GM21360 (cell line): Measurements from ENCODE around the gene DDR1.
"Not testable (repeated sequence)": the region's sequence is repeated elsewhere in the genome, so short reads cannot be mapped to it uniquely, and the experiment has no call there.

Experiments used
- ATAC-seq: cut with Tn5 transposase; IDR thresholded peaks from one replicate; pipeline ENCODE4 v1.9.1; 2021; ENCODE audit warnings: mild to moderate bottlenecking, moderate library complexity; ENCODE audit not compliant: unreplicated experiment

Gene DDR1

DNA sequence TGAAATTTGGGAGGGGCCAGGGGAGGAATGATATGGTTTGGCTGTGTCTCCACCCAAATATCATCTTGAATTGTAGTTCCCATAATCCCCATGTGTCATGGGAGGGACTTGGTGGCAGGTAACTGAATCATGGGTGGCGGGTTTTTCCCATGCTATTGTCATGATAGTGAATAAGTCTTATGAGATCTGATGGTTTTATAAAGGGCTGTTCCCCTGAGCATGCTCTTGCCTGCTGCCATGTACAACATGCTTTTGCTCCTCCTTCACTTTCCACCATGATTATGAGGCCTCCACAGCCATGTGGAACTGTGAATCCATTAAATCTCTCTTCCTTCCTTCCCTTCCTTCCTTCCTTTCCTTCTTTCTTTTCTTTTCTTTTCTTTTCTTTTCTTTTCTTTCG is 31.9 kb upstream of the DDR1 start:
- not testable (repeated sequence) for ATAC-seq

DNA sequence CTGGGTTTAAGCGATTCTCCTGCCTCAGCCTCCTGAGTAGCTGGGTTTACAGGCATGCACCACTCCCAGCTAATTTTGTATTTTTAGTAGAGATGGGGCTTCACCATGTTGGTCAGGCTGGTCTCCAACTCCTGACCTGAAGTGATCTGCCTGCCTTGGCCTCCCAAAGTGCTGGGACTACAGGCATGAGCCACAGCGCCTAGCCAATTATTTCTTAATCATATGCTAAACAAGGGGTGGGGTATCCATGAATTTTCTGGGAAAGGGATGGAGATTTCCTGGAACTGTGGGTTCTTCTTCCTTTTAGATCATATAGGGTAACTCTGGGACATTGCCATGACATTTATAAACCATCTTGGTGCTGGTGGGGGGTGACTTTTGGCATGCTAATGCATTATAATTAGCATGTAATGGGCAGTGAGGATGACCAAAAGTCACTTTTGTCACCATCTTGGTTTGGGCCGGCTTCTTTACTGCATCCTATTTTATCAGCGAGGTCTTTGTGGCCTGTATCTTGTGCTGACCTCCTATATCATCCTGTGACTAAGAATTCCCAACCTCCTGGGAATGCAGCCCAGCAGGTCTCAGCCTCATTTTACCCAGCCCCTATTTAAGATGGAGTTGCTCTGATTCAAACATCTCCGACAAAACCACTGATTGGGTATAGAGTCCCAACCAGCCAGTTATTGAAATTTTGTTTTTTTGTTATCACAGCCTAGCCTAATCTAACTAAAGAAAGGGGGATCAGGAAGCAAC is 29.9 kb upstream of the DDR1 start:
- no peak for ATAC-seq

DNA sequence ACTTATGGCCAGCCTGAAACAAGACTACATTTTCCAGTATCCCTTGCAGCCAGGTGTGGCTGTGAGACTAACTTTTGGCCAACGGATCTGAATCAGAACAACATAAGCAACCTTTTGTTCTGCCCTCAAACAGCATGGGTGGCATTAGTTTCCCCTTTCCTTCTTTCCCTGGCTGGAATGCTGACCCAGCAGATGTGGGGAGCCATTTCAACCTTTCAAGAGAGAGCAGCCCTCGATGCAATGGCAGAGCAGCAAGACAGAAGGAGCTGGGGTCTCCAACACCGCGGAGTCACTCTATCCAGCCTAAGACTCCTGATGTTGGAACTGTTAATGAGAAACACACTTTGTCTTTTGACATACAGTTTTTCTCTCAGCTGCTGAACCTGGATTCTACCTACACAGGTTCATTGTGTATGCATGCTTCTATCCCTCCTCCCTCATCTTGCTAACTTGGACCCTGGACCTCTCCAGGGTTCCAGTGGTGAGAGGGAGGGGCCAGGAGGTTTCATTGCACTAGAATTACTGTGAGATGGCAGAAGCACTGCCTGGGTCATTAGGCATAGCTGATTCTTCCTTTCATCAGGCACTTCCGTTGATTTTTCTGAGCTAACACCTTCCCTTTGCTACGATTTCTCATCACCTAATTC is 28.8 kb upstream of the DDR1 start:
- no peak for ATAC-seq

DNA sequence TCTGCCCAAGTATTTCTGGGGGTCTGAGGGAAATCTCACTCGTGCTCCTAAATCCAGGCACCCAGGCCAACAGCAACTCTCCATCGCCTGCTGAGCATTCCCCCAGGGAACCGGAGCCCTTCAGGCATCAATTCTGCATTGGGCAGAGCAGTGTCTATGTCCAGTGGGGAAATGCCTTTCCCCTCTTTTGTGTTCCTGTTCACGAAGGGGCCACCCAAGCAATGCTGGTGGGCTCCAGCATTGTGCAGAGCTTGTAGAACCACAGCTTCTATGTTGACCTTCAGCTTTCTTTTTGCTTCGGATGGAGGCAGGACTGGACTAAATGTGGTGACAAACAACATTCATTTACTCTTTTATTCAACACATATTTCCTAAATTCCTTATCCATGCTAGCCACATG is 27.2 kb upstream of the DDR1 start:
- no peak for ATAC-seq

DNA sequence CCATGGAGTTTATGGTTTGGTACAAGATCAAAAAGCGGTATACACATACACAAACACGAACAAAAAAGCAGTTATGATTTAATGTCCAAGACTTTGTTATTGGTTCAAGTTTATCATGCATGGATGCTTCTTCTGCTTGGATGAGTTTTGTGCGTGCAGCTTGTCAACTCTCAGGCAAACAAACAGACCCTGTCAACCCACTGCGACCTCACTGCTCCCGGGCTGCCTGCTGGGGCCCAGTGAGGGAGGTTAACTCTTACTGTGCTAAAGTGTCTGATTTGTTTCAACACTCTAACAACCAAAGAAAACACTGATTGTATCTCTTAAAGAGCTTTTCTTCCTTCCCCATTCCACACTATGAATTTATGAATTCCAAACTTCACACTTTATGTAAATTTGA is 26.8 kb upstream of the DDR1 start:
- ATAC-seq: no peak

DNA sequence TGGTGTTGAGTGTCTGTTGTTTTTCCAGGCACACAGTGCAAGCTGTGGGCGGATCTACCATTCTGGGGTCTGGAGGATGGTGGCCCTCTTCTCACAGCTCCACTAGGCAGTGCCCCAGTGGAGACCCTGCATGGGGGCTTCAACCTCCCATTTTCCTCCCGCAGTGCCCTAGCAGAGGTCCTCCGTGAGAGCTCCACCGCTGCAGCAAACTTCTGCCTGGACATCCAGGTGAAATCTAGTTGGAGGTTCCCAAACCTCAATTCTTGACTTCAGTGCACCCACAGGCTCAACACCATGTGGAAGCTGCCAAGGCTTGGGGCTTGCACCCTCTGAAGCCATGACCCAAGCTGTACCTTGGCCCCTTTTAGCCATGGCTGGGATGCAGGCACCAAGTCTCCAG is 24.6 kb upstream of the DDR1 start:
- ATAC-seq: not testable (repeated sequence)

DNA sequence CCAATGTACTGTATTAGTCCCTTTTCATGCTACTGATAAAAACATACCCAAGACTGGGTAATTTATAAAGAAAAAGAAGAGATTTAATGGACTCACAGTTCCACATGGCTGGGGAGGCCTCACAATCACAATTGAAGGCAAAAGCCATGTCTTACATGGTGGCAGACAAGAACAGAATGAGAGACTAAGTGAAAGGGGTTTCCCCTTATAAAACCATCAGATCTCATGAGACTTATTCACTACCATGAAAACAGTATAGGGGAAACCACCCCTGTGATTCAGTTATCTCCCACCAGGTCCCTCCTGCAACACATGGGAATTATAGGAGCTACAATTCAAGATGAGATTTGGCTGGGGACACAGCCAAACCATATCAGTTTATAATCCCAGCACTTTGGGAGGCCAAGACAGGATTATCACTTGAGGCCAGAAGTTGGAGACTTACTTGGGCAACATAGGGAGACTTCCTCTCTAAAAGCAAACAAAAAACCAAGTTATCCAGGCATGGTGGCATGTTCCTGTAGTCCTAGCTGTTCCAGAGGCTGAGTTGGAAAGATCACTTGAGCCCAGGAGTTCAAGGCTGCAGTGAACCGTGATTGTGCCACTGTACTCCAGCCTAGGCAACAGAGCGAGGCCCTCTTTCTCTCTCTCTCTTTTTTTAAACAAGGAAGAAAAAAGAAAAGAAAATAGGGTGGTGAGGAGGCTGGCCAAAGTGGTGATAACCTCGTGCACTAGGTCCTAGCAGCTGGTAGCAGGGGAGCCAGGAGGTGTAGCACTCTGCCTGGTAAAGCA is 22.9 kb upstream of the DDR1 start:
- ATAC-seq: no peak

DNA sequence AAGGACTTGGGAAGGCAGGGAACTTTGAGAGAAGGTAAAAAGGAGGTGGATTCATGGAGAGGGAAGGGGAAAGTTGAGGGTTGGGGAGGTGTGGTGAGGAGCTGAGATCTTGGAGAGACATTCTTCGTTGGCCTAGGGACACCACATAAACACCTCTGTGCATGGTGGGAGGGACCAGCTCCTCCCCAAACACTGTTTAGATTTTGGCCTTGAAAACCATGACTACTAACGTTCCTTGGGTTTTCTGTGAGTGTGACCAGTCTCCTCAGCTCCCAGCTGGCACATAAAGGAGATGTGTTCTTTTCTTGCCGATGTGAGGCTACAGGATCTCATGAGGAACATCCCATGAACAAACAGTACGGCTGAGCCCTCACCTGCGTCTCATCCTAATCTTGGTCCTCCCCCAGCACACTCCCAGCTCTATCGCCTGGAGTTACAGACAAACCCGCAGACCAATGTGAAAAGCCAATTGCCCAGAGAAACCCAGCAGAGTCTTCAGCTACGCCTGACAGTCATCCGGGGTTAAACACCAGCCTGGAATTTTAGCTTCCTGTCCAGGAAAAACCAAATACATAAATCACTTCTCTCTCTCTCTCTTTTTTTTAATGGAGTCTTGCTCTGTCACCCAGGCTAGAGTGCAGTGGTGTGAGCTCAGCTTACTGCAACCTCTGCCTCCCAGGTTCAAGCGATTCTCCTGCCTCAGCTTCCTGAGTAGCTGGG is 22.0 kb upstream of the DDR1 start:
- no peak for ATAC-seq

DNA sequence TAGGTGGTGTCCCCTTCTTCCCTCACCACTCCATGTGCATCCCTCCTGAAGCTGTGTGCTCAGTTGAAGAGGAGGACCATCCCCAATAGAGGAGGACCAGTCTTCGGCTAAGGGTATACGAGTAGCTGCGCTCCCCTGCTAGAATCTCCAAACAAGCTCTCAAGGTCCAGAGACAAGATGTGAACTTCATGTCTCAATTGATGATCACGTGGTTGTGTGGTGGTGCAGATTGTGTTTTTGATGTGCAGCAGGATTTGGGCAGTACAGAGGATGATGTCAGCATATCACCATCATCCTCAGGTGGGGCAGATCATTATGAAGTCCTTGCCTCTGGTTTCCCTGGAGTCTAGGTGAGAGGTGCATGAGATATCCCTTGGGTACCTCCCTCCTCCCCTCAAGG is 20.0 kb upstream of the DDR1 start:
- ATAC-seq: no peak

DNA sequence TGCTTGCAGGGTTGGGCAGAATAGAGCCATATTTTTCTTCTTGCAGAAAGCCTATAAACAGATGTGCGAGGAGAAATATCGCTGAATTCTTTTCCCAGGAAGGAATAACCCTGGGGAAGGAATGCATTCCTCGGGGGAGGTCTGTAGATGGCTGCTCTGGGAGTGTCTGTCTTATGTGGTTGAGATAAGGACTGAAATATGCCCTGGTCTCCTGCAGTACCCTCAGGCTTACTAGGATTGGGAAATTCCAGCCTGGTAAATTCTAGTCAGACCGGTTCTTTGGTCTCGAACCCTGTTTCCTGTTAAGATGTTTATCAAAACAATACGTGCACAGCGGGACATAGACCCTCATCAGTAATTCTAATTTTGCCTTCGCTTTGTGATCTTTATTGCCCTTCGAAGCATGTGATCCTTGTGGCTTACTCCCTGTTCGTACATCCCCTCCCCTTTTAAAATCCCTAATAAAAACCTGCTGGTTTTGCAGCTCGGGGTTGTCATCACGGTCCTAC is 15.0 kb upstream of the DDR1 start:
- ATAC-seq: not testable (repeated sequence)

DNA sequence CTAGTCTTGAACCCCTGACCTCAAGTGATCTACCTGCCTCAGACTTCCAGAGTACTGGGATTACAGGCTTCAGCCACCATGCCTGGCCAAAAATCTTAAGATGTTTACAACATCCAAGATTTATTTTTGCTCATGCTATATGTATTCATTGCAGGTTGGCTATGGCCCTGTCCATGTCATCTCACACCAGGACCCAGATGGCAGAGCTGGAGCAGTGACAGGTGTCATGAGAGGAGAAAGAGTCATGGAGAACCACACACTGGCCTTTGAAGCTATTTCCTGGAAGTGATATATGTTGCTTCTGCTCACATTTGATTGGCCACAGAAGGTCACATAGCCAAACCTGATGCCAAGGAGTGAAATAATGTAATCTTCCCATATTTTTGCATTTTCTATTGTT is 13.8 kb upstream of the DDR1 start:
- no peak for ATAC-seq

DNA sequence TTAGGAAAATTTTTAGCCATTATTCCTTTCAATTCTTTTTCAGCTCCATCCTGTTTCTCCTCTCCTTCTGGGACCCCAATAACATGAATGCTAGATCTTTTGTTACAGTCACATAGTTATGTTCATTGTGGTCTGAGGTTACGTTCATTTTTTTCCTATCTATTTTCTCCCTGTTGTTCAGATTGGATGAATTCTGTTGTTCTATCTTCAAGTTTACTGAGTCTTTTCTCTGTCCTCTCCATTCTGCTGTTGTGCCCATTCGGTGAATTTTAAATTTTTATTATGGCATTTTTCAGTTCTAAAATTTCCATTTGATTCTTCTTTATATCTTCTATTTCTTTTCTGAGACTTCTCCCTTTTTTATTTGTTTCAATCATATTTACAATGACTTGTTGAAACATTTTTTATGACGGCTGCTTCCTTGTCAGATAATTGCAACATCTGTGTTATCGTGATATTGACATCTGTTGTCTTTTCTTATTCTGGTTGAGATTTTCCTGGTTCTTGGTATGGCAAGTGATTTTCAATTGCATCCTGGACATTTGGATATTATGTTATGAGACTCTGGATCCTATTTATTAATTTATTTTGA is 12.6 kb upstream of the DDR1 start:
- no peak for ATAC-seq

DNA sequence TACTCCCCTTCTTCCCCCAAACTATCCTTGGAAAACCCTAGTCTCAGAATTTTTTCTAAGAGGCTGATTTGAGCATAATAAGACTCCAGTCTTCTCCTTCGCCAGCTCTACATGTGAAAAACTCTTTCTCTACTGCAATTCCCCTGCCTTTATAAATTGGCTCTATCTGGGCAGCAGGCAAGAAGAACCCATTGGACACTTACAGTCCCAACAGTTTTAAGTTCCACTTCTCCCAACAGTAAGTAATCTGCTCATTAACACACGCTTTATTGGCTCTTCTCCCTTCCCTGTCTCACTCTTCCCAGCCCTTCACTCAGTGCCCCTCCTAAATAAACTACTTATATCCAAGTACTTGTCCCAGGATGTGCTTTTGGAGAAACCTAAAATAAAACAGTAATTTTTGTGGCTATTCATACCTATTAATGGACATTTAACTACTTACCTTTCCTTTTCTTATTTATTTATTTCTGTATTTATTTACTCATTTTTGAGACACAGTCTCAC is 11.1 kb upstream of the DDR1 start:
- no peak for ATAC-seq

DNA sequence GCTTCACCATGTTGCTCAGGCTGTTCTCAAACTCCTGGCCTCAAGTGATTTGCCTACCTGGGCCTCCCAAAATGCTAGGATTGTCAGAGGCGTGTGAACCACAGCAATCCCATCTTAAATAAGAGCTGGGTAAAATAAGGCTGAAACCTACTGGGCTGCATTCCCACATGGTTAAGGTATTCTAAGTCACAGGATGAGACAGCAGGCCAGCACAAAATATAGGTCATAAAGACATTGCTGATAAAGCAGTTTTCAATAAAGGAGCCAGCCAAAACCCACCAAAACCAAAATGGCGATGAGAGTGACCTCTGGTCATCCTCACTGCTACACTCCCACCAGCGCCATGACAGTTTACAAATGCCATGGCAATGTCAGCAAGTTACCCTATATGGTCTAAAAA is 10.5 kb upstream of the DDR1 start:
- not testable (repeated sequence) for ATAC-seq

DNA sequence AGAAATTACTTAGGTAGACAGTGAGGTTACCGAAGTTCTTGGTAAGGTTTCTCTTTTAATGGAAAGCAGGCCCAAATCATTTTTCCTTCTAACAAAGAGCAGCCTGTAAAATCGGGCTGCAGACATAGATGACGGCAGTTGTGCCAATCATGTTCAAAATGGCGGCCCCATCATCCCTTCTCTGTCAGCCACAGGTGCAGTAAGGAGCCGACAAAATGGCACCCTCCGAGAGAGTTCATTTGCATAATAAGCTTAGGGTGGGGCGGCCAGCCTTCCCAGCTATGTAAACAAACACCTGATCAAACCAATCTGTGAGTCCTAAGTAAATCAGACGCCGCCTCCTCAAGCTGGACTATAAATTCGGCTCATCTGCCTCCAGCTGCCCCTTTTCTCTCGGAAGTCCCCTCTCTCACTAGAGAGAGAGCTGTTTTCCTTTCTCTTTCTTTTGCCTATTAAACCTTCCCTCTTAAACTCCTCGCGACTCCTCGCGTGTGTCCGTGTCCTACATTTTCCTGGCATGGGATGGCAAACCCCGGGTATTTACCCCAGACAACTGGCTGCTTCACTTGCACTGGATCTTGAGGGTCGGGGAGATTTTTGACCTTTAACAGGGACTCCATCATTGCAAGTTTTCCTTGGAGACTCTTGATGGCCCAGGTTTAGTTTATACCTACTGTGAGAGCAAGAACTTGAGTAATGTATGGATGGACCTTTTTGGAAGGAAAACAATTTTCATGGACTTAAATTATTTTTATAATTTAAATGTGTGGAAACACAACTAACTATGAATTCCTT is 8.9 kb upstream of the DDR1 start:
- ATAC-seq: no peak

DNA sequence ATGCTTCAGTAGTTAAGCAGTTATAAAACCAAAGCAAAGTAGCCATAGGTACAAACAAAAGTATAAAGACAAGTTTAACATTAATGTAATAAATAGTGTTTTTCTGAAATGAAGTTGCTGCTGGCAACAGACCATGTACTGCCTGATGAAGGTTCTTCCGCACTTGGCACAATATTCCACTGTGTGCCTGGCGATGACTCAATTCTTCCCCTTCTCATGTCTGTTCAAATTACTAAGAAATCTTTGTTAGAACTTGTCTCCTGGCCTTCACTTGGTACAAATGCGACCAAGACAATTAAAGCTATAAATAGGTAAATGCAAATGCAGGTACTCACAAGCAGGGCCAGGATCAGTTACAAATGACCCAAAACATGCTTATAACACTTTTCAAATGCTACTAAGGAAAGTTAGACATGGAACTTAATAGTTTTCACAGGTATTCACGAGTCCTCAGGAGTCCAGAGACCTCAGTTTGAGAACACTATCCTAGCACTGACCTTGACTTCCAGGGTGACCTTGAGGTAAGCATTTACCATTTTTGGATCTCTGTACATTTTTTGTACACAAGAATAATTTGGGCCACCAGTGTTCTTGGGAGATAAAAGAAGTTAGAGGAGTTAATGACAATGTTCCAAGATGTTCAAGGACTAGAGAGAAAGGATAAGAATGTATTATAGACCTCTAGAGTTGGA is 8.1 kb upstream of the DDR1 start:
- no peak for ATAC-seq

DNA sequence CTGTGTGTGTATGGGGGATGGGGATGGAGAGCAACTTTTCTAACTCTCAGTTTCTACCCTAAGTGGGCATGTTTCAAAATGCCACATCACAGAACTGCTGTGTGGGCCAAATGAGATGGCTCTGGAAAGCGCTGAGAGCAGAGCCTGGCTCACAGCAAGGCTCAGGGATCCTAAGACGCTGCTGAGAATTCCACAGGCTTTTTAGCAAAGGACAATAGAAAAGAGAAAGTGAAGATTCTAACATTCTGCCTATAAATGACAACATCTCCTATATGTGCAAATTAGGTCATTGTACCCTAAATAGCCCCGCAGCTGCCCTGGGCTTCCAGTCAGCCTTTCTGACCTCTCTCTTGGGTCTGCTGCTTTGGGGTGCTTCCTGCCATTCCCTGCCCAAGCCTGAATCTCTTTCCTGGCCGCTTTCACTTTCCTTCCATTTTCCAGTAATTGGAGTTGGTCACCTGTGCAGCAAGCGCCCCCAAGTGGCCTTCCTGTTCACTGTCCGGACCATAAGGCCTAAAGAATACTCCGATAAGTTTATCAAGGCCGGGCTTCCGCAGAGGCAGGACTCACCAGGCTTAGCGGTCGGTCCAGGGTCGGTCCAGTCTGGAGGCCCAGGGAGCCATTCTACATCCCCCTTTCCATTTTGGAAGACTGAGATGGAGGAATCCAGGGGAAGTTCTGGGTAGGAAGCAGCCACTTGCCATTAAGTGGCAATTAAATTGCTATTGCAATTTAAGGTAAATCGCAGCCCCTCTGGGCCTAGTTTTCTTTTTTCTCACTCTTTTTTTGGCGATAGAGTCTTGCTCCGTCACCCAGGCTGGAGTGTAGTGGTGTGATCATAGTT is 6.7 kb upstream of the DDR1 start:
- no peak for ATAC-seq
